GM12801 (cell line): ENCODE data around the gene OSMR.

Source experiments
- TF ChIP-seq, protein P1 (sequence below): IDR thresholded peaks from one replicate; pipeline ENCODE4 v1.5.1; 2011; ENCODE audit warnings: control low read depth; ENCODE audit not compliant: insufficient read length; ENCODE audit errors: extremely low read depth

OSMR gene

DNA sequence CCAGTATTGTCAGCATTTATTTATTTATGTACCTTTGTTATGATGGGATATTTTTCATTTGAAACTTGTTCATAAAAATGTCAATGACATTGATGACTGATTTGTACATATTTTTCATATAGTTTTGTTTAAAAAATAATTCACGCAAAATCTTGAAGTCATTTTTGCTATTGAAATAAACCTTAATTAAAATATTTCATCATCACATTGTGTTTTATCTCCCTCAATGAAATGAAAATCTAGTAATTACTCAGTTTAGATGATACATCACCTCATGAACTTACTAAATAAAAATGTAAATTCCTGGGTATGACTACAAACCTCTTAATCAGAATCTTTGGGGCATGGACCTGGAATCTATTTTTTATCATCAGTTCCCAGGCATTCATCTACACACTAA, 89.6 kb downstream of the OSMR start:
- TF ChIP-seq, protein P1, sequence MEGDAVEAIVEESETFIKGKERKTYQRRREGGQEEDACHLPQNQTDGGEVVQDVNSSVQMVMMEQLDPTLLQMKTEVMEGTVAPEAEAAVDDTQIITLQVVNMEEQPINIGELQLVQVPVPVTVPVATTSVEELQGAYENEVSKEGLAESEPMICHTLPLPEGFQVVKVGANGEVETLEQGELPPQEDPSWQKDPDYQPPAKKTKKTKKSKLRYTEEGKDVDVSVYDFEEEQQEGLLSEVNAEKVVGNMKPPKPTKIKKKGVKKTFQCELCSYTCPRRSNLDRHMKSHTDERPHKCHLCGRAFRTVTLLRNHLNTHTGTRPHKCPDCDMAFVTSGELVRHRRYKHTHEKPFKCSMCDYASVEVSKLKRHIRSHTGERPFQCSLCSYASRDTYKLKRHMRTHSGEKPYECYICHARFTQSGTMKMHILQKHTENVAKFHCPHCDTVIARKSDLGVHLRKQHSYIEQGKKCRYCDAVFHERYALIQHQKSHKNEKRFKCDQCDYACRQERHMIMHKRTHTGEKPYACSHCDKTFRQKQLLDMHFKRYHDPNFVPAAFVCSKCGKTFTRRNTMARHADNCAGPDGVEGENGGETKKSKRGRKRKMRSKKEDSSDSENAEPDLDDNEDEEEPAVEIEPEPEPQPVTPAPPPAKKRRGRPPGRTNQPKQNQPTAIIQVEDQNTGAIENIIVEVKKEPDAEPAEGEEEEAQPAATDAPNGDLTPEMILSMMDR = no peak

DNA sequence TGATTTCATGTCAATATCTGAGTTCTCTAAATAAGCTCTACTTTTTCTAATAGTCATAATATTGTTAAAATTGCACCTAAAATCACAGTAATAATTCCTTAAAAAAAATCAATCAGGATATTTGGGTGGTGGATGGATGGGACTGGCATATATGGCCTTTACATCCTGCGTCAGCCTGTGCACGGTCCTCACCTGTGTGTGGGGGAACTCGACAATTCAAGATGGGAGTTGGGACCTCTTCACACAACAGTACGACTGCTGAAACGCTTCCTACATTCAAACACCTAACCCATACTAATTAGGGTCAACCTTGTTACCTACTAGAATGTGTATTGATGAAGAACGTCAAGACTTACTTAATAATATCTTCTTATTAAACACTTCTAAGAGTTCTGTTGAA, 90.5 kb downstream of the OSMR start:
- TF ChIP-seq, protein P1 = no peak

DNA sequence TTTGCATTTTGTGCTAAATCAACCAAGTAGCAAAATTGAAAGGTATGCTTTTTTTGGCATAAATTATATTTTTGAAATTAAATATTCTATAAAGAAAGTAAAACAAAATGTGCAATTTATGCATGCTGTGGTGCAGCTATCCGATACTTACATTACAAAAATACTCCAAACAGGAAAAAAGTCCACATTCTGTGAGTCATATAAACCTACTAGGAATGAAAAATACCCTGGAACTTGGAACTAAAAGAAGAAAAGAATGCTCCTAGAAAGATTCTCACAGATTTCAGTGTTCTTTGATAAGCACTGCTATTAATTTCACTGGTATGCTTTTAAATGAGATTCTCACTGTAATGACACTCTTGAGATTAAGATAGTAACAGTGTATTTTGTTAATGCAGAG, 92.6 kb downstream of the OSMR start:
- TF ChIP-seq, protein P1 = no peak

DNA sequence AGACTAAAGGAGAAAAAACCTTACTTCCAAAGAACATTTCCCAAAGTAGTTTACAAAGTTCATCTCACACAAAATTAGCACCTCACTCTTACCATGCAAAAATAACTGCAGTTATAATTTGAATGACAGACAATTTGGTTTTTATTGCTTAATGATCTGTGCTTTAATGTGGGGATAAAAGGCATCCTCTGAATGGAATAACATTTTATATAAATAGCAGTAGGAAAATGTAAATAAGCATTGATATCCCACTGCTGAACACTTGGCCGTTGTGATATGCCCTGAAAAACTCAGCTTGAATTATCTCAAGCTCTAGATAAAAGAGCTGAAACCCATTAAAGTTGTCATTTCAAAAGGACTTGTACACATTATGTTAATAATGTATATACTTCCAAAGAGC, 93.2 kb downstream of the OSMR start:
- TF ChIP-seq, protein P1 = no peak

DNA sequence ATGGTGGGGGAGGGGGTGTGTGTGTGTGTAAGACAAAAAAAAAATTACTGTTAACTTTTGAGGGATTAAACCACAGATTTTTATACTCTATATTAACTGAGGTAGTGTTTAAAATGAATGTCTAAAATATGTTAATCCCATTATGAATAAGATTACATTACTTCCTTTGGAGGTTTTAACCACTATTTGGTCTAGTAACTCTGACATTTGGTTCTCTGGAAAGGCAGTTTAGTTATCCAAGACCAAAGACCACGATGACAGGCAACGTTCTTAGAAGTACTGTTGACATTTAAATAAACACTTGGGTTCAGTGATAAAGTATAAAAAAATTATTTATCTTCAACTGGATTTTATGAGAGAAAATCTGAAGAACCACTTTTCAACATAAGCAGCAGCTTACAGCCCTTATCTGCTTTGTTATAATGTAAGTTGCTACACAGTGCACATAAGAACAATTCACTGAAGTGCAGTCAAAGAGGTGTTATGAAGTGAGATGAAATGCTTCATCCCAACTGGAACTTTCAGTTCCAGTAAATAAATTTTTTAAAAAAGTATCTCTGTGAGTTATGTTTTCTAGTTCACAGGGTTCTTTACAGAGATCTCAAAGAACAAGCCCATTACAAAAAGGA, 94.5 kb downstream of the OSMR start:
- TF ChIP-seq, protein P1 = no peak

DNA sequence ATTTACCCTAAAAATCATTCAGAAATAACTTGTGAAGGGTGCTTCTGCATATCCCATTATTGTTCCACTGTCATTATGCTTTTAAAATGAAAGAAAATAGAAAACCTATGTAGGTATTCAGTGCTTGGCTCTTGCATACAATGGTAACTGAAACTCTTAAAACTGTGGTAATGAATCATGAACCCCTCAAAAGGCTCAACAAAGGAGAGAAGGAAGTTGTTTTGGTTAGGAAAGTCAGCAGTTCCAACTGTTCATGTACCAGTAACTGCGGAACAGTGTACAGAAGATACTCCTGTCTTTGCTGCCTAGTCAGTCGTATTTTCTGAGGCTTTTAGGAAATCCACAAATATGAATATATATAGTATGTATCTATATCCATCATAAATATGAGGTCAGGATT, 96.1 kb downstream of the OSMR start:
- TF ChIP-seq, protein P1 = no peak

DNA sequence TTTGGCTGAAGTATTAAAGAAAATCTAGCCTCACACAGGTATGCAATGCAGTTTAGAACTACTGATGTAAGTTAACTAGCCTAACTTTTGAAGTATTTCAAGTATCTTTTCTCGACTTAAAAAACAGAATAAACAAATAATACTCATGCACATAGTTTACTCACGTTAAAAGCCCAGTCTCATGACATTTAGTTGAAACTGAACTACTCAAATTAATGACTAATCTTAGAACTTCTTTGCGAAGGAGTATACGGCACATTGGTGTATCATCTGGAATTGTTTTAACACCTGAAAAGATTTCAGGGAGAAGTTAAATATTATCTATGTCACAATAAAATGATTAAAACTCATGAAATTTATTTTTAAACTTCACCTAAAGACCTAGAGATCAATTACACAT, 98.5 kb downstream of the OSMR start:
- TF ChIP-seq, protein P1 = no peak

DNA sequence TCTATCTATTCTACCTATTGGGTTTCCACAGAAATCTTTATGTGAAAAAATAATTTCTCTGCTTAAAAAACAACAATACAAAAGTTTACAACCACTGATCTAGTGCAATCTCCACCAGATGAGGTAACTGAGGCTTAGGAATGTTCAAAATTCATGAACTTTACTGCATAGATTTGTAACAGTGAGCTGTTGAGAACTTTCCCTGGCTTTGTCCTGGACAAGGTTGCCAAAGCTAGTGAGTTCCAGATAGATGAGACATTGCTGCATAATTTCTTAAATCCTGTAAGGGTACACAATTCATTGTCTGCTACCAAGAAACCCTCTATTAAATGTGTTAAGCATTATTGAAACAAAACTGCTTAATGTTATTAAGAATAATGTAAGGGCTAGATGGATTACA, 102.7 kb downstream of the OSMR start:
- TF ChIP-seq, protein P1 = no peak
